Thyroid gland (tissue), 4 donors: ENCODE measurements around the gene C16orf82. TPM values are rescaled to one million over a fixed set of nuclear protein-coding genes. Genes with fewer than 3 reads are reported as not detected.

Experiments used
- DNase-seq, 2 donors: peaks; one replicate each; pipeline ENCODE4 v3.0.0-alpha.2; 2019
- H3K27ac ChIP-seq, 3 donors: fragments of 200-600 bp; sonication (generic); 1 replicate in 2 of 3; 2 replicates in 1 of 3; pipeline ENCODE4 v1.5.1; 2016 to 2019; ENCODE audit warnings: mild to moderate bottlenecking in 1 of 3, moderate library complexity in 1 of 3
- H3K27me3 ChIP-seq: fragments of 200-600 bp; sonication (generic); one replicate; pipeline ENCODE4 v1.5.1; 2019
- H3K36me3 ChIP-seq, 2 donors: fragments of 200-600 bp; sonication (generic); one replicate each; pipeline ENCODE4 v1.5.1; 2016 to 2019
- H3K4me1 ChIP-seq, 2 donors: fragments of 200-600 bp; sonication (generic); one replicate each; pipeline ENCODE4 v1.5.1; 2017 to 2019
- H3K4me3 ChIP-seq, 3 donors: fragments of 200-600 bp; sonication (generic); replicated peaks in 1 of 3; 1 replicate in 2 of 3; 2 replicates in 1 of 3; pipeline ENCODE4 v1.5.1; 2016; ENCODE audit warnings: mild to moderate bottlenecking in 1 of 3
- H3K9me3 ChIP-seq: fragments of 200-600 bp; sonication (generic); one replicate; pipeline ENCODE4 v1.5.1; 2017
- CTCF ChIP-seq, 6 experiments: fragments of 200-600 bp in 3 of 6; fragments of 450-650 bp in 3 of 6; sonication (generic) in 3 of 6; IDR thresholded peaks; one replicate each; pipeline ENCODE4 v1.5.1; 2016 to 2019; ENCODE audit warnings: antibody characterized with exemption in 6 of 6, mild to moderate bottlenecking in 2 of 6, inconsistent platforms in 1 of 6, moderate library complexity in 1 of 6
- POLR2A ChIP-seq, 2 donors: fragments of 450-650 bp; IDR thresholded peaks; one replicate each; pipeline ENCODE4 v1.6.1; 2017; ENCODE audit warnings: antibody characterized with exemption in 2 of 2, mild to moderate bottlenecking in 2 of 2, moderate library complexity in 1 of 2
- WGBS, 2 donors: methylation state at CpG; one replicate each; pipeline ENCODE4 v1.1.5; 2017; 5-methylcytosine and 5-hydroxymethylcytosine counted together
- intact Hi-C: fragments of 100-400 bp; cut with DNase I; formaldehyde crosslinking; loops from one replicate; pipeline ENCODE4 v1.15.1; 2023
- total RNA-seq, 4 donors: library from RNA; depleted of rRNA; stranded (reverse); fragments of >200 nt; gene quantifications; one replicate each; pipeline ENCODE4 v1.2.3, GENCODE V29; 2016

Gene C16orf82
- total RNA-seq, 4 donors from 2014 or later, result 0.11 to 1.3 TPM; not detected in 2

- Histone ChIP-seq H3K36me3 (no peaks in the 10 kb centered on the region), H3K27me3 (no peaks in the 10 kb centered on the region), H3K27ac (no peak overlapping the region), H3K9me3 (no peaks in the 10 kb centered on the region), H3K4me1 (no peaks in the 10 kb centered on the region), H3K4me3 (no peak overlapping the region)
- no peak for DNase-seq
- intact Hi-C loops, result no loop called here
- WGBS, 2 donors, result 89 to 92% methylated on average over 7 of the region's 7 CpGs
- no peak for TF ChIP-seq CTCF (IDR thresholded peaks at IDR 0.05)
- no peak for TF ChIP-seq POLR2A (IDR thresholded peaks at IDR 0.05)
Observed at GRCh38 chr16:27028591-27029110, 38.1 kb upstream of the C16orf82 start.

GRCh38 chr16:27029525-27029924, 37.2 kb upstream of the C16orf82 start:
- TF ChIP-seq POLR2A (IDR thresholded peaks at IDR 0.05) (no peak), CTCF (IDR thresholded peaks at IDR 0.05) (no peak)
- Histone ChIP-seq H3K36me3 (no peaks in the 10 kb centered on the region), H3K9me3 (no peaks in the 10 kb centered on the region), H3K27ac (no peak overlapping the region), H3K4me3 (no peak overlapping the region), H3K27me3 (no peaks in the 10 kb centered on the region), H3K4me1 (no peaks in the 10 kb centered on the region)
- WGBS, 2 donors, result 82 to 88% methylated on average over 6 of the region's 6 CpGs
- intact Hi-C loops, result no loop called here
- DNase-seq, result no peak

- no peaks in the 10 kb centered on the region for H3K9me3 ChIP-seq
- TF ChIP-seq CTCF (IDR thresholded peaks at IDR 0.05) (no peak), POLR2A (IDR thresholded peaks at IDR 0.05) (no peak)
- no peak for DNase-seq
- 83 to 85% methylated on average over 12 of the region's 12 CpGs for WGBS, 2 donors
- H3K36me3 ChIP-seq, result no peaks in the 10 kb centered on the region
- H3K27me3 ChIP-seq, result no peaks in the 10 kb centered on the region
- intact Hi-C loops, result no loop called here
- H3K27ac ChIP-seq, result no peak overlapping the region
- no peaks in the 10 kb centered on the region for H3K4me1 ChIP-seq
- no peak overlapping the region for H3K4me3 ChIP-seq
Observed at GRCh38 chr16:27033281-27033979, 33.3 kb upstream of the C16orf82 start.

GRCh38 chr16:27040732-27041131, 26.0 kb upstream of the C16orf82 start:
- Histone ChIP-seq H3K4me3 (no peak overlapping the region), H3K27ac (no peak overlapping the region), H3K9me3 (no peaks in the 10 kb centered on the region), H3K27me3 (no peaks in the 10 kb centered on the region), H3K36me3 (no peaks in the 10 kb centered on the region), H3K4me1 (no peaks in the 10 kb centered on the region)
- 91 to 94% methylated on average over 23 of the region's 23 CpGs for WGBS, 2 donors
- no peak for DNase-seq
- intact Hi-C loops, result no loop called here
- TF ChIP-seq POLR2A (IDR thresholded peaks at IDR 0.05) (no peak), CTCF (IDR thresholded peaks at IDR 0.05) (no peak)

- Histone ChIP-seq H3K27me3 (no peaks in the 10 kb centered on the region), H3K4me3 (no peak overlapping the region), H3K36me3 (no peaks in the 10 kb centered on the region), H3K27ac (no peak overlapping the region), H3K9me3 (no peaks in the 10 kb centered on the region), H3K4me1 (no peaks in the 10 kb centered on the region)
- TF ChIP-seq POLR2A (IDR thresholded peaks at IDR 0.05) (no peak), CTCF (IDR thresholded peaks at IDR 0.05) (no peak)
- intact Hi-C loops, result no loop called here
- DNase-seq, result no peak
Observed at GRCh38 chr16:27046958-27047518, 19.7 kb upstream of the C16orf82 start.
